Measurements from ENCODE around the gene LTA4H. TPM values are rescaled to one million over a fixed set of nuclear protein-coding genes. Genes with fewer than 3 reads are reported as not detected.

Gene LTA4H
- total and polyA plus RNA-seq, 2 experiments from 2014 or later: 46.2 to 62.9 TPM

- no peak overlapping the region for H3K4me3 ChIP-seq
- no peak for DNase-seq
- H3K36me3 ChIP-seq (ENCODE audit: low read depth): no peaks in the 10 kb centered on the region
- no peaks in the 10 kb centered on the region for H3K4me1 ChIP-seq (ENCODE audit: insufficient read depth)
- H3K27ac ChIP-seq: no peak overlapping the region
- H3K9ac ChIP-seq: no peak overlapping the region
- no peak overlapping the region for H3K4me2 ChIP-seq (ENCODE audit: unreplicated experiment)
- H3K79me2 ChIP-seq (ENCODE audit: insufficient read depth): no peaks in the 10 kb centered on the region
- no peaks in the 10 kb centered on the region for H3K9me3 ChIP-seq (ENCODE audit: low read depth)
- H2AFZ ChIP-seq: no peak overlapping the region
- no peaks in the 10 kb centered on the region for H4K20me1 ChIP-seq (ENCODE audit: insufficient read depth)
- H3K27me3 ChIP-seq (replicated peaks; ENCODE audit: insufficient read depth): no peaks in the 10 kb centered on the region; the same call in 1 of the 2 replicates
- in situ Hi-C loops (cut with MboI): loop anchor here (25.0 kb wide), 1 partner anchor 370 kb away; no protein-coding TSS in a partner anchor
- H3F3A ChIP-seq (ENCODE audit: insufficient read depth): no peaks in the 10 kb centered on the region
- H3K9me2 ChIP-seq (ENCODE audit: insufficient read depth): no peaks in the 10 kb centered on the region
- TF ChIP-seq EZH2 (IDR thresholded peaks at IDR 0.05; ENCODE audit: insufficient read depth, poor library complexity, severe bottlenecking): no peak
- no peak for TF ChIP-seq EZH2phosphoT487 (IDR thresholded peaks at IDR 0.05; ENCODE audit: insufficient read depth, low read depth)
- whole genome bisulfite sequencing, 2 experiments (ENCODE audit: low coverage in 1 of 2, low lambda C conversion rate in 2 of 2, missing lambda C conversion rate in 2 of 2): 27 to 47% methylated on average over 1 of the region's 1 CpG
Observed at GRCh38 chr12:95982602-95983001, 52.8 kb downstream of the LTA4H start.

- no peaks in the 10 kb centered on the region for H3K79me2 ChIP-seq (ENCODE audit: insufficient read depth)
- H3K9me3 ChIP-seq (ENCODE audit: low read depth): no peaks in the 10 kb centered on the region
- no peak overlapping the region for H3K9ac ChIP-seq
- no peaks in the 10 kb centered on the region for H3K9me2 ChIP-seq (ENCODE audit: insufficient read depth)
- H3K4me3 ChIP-seq: no peak overlapping the region
- no peak overlapping the region for H3K4me2 ChIP-seq (ENCODE audit: unreplicated experiment)
- in situ Hi-C loops (cut with MboI): loop anchor here (25.0 kb wide), 1 partner anchor 368 kb away; no protein-coding TSS in a partner anchor
- H3K4me1 ChIP-seq (ENCODE audit: insufficient read depth): no peaks in the 10 kb centered on the region
- no peak for DNase-seq
- no peaks in the 10 kb centered on the region for H4K20me1 ChIP-seq (ENCODE audit: insufficient read depth)
- H2AFZ ChIP-seq: no peak overlapping the region
- H3K27ac ChIP-seq: no peak overlapping the region
- H3F3A ChIP-seq (ENCODE audit: insufficient read depth): no peaks in the 10 kb centered on the region
- WGBS, 2 experiments (ENCODE audit: low coverage in 1 of 2, low lambda C conversion rate in 2 of 2, missing lambda C conversion rate in 2 of 2): 71 to 73% methylated on average over 5 of the region's 5 CpGs
- H3K27me3 ChIP-seq (replicated peaks; ENCODE audit: insufficient read depth): no peaks in the 10 kb centered on the region; the same call in 1 of the 2 replicates
- no peaks in the 10 kb centered on the region for H3K36me3 ChIP-seq (ENCODE audit: low read depth)
- TF ChIP-seq EZH2phosphoT487 (IDR thresholded peaks at IDR 0.05; ENCODE audit: insufficient read depth, low read depth) (no peak), EZH2 (IDR thresholded peaks at IDR 0.05; ENCODE audit: insufficient read depth, poor library complexity, severe bottlenecking) (no peak)
Observed at GRCh38 chr12:95980437-95980836, 55.0 kb downstream of the LTA4H start.

- Histone ChIP-seq H3K9me3 (ENCODE audit: low read depth) (no peaks in the 10 kb centered on the region), H3K27ac (no peak overlapping the region), H3K9ac (no peak overlapping the region), H2AFZ (no peak overlapping the region), H3K9me2 (ENCODE audit: insufficient read depth) (no peaks in the 10 kb centered on the region), H4K20me1 (ENCODE audit: insufficient read depth) (no peaks in the 10 kb centered on the region), H3K79me2 (ENCODE audit: insufficient read depth) (no peaks in the 10 kb centered on the region), H3K4me2 (ENCODE audit: unreplicated experiment) (no peak overlapping the region), H3K36me3 (ENCODE audit: low read depth) (no peaks in the 10 kb centered on the region), H3K4me3 (no peak overlapping the region), H3F3A (ENCODE audit: insufficient read depth) (no peaks in the 10 kb centered on the region), H3K4me1 (ENCODE audit: insufficient read depth) (no peaks in the 10 kb centered on the region), H3K27me3 (replicated peaks; ENCODE audit: insufficient read depth) (no peaks in the 10 kb centered on the region; the same call in 1 of the 2 replicates)
- in situ Hi-C loops (cut with MboI): loop anchor here (25.0 kb wide), 1 partner anchor 366 kb away; no protein-coding TSS in a partner anchor
- TF ChIP-seq EZH2phosphoT487 (IDR thresholded peaks at IDR 0.05; ENCODE audit: insufficient read depth, low read depth) (no peak), EZH2 (IDR thresholded peaks at IDR 0.05; ENCODE audit: insufficient read depth, poor library complexity, severe bottlenecking) (no peak)
- no peak for DNase-seq
- WGBS, 2 experiments (ENCODE audit: low coverage in 1 of 2, low lambda C conversion rate in 2 of 2, missing lambda C conversion rate in 2 of 2): 77 to 87% methylated on average over 3 of the region's 3 CpGs
Observed at GRCh38 chr12:95978774-95979173, 56.6 kb downstream of the LTA4H start.

- Histone ChIP-seq H3K9ac (no peak overlapping the region), H3K9me3 (ENCODE audit: low read depth) (no peaks in the 10 kb centered on the region), H2AFZ (no peak overlapping the region), H3K27ac (no peak overlapping the region), H3K27me3 (replicated peaks; ENCODE audit: insufficient read depth) (no peaks in the 10 kb centered on the region; the same call in 1 of the 2 replicates), H4K20me1 (ENCODE audit: insufficient read depth) (no peaks in the 10 kb centered on the region), H3K4me1 (ENCODE audit: insufficient read depth) (no peaks in the 10 kb centered on the region), H3F3A (ENCODE audit: insufficient read depth) (no peaks in the 10 kb centered on the region), H3K79me2 (ENCODE audit: insufficient read depth) (no peaks in the 10 kb centered on the region), H3K4me2 (ENCODE audit: unreplicated experiment) (no peak overlapping the region), H3K4me3 (no peak overlapping the region), H3K36me3 (ENCODE audit: low read depth) (no peaks in the 10 kb centered on the region), H3K9me2 (ENCODE audit: insufficient read depth) (no peaks in the 10 kb centered on the region)
- in situ Hi-C loops (cut with MboI): loop anchor here (25.0 kb wide), 1 partner anchor 366 kb away; no protein-coding TSS in a partner anchor
- no peak for DNase-seq
- TF ChIP-seq EZH2 (IDR thresholded peaks at IDR 0.05; ENCODE audit: insufficient read depth, poor library complexity, severe bottlenecking) (no peak), EZH2phosphoT487 (IDR thresholded peaks at IDR 0.05; ENCODE audit: insufficient read depth, low read depth) (no peak)
- 64 to 65% methylated on average over 5 of the region's 5 CpGs for WGBS, 2 experiments (ENCODE audit: low coverage in 1 of 2, low lambda C conversion rate in 2 of 2, missing lambda C conversion rate in 2 of 2)
Observed at GRCh38 chr12:95978351-95978750, 57.0 kb downstream of the LTA4H start.
